HG03575 (cell line): ENCODE data around the gene ASB2.

Experiments used
- ATAC-seq: cut with Tn5 transposase; IDR thresholded peaks from one replicate; pipeline ENCODE4 v1.9.1; 2021; ENCODE audit not compliant: unreplicated experiment, insufficient number of reproducible peaks, low FRiP score; ENCODE audit errors: extremely low read depth

Gene ASB2

GRCh38 chr14:93965946-93966474 lies 10.4 kb downstream of the ASB2 start:
- no peak for ATAC-seq

- ATAC-seq, result no peak
Measured at GRCh38 chr14:93965287-93965821, 11.0 kb downstream of the ASB2 start.

- ATAC-seq, result no peak
Measured at GRCh38 chr14:93964820-93965286, 11.5 kb downstream of the ASB2 start.

- ATAC-seq, result no peak
Measured at GRCh38 chr14:93964281-93964680, 12.1 kb downstream of the ASB2 start.

GRCh38 chr14:93963692-93964091 lies 12.7 kb downstream of the ASB2 start:
- no peak for ATAC-seq

GRCh38 chr14:93962701-93963601 lies 13.4 kb downstream of the ASB2 start:
- ATAC-seq, result no peak

GRCh38 chr14:93961620-93962019 lies 14.8 kb downstream of the ASB2 start:
- ATAC-seq, result no peak

- ATAC-seq, result no peak
Measured at GRCh38 chr14:93960774-93961438, 15.5 kb downstream of the ASB2 start.

GRCh38 chr14:93960108-93960475 lies 16.3 kb downstream of the ASB2 start:
- ATAC-seq, result no peak

GRCh38 chr14:93959239-93960107 lies 16.9 kb downstream of the ASB2 start:
- ATAC-seq, result peak; percentile 75

- ATAC-seq, result no peak
Measured at GRCh38 chr14:93958567-93959238, 17.7 kb downstream of the ASB2 start.

- no peak for ATAC-seq
Measured at GRCh38 chr14:93957751-93958566, 18.4 kb downstream of the ASB2 start.

GRCh38 chr14:93957333-93957710 lies 19.0 kb downstream of the ASB2 start:
- ATAC-seq, result no peak

- ATAC-seq, result no peak
Measured at GRCh38 chr14:93956514-93957332, 19.6 kb downstream of the ASB2 start.

- no peak for ATAC-seq
Measured at GRCh38 chr14:93955850-93956481, 20.4 kb downstream of the ASB2 start.
